ENCODE results near the gene TMEM163.
A peak's percentile ranks its signal among the peaks of the same experiment; 100 is the strongest.
"Not testable (repeated sequence)": the region's sequence is repeated elsewhere in the genome, so short reads cannot be mapped to it uniquely, and the experiment has no call there.

Gene TMEM163

GRCh38 chr2:134512734-134513464 lies 205.9 kb downstream of the TMEM163 start:
- no peak for DNase-seq

- peak; percentile 70 for DNase-seq
These were observed 210.4 kb downstream of the TMEM163 start for GRCh38 chr2:134508391-134508790.

GRCh38 chr2:134507697-134508096 lies 211.1 kb downstream of the TMEM163 start:
- DNase-seq: no peak

GRCh38 chr2:134507159-134507558 lies 211.6 kb downstream of the TMEM163 start:
- DNase-seq: not testable (repeated sequence)

- DNase-seq: no peak
These were observed 213.4 kb downstream of the TMEM163 start for GRCh38 chr2:134505446-134505845.

- no peak for DNase-seq
These were observed 214.0 kb downstream of the TMEM163 start for GRCh38 chr2:134504586-134505336.

- no peak for DNase-seq
These were observed 216.7 kb downstream of the TMEM163 start for GRCh38 chr2:134502104-134502503.

- DNase-seq: no peak
These were observed 217.2 kb downstream of the TMEM163 start for GRCh38 chr2:134501476-134502091.

- DNase-seq: no peak
These were observed 218.4 kb downstream of the TMEM163 start for GRCh38 chr2:134500211-134500935.

GRCh38 chr2:134499307-134499926 lies 219.4 kb downstream of the TMEM163 start:
- no peak for DNase-seq

- no peak for DNase-seq
These were observed 220.1 kb downstream of the TMEM163 start for GRCh38 chr2:134498654-134499053.

GRCh38 chr2:134493797-134494196 lies 225.0 kb downstream of the TMEM163 start:
- no peak for DNase-seq

GRCh38 chr2:134491771-134492441 lies 226.9 kb downstream of the TMEM163 start:
- peak; percentile 36 for DNase-seq

- no peak for DNase-seq
These were observed 227.8 kb downstream of the TMEM163 start for GRCh38 chr2:134491022-134491421.

- DNase-seq: no peak
These were observed 228.2 kb downstream of the TMEM163 start for GRCh38 chr2:134490559-134490958.

GRCh38 chr2:134489732-134490384 lies 228.9 kb downstream of the TMEM163 start:
- no peak for DNase-seq

GRCh38 chr2:134482766-134483340 lies 235.9 kb downstream of the TMEM163 start:
- no peak for DNase-seq

- no peak for DNase-seq
These were observed 236.6 kb downstream of the TMEM163 start for GRCh38 chr2:134482131-134482723.

GRCh38 chr2:134479696-134480330 lies 239.0 kb downstream of the TMEM163 start:
- DNase-seq: no peak

GRCh38 chr2:134476982-134477381 lies 241.8 kb downstream of the TMEM163 start:
- DNase-seq: not testable (repeated sequence)
